PC-3 (cell line): ENCODE measurements around the gene S1PR2.
"Not testable (repeated sequence)": the region's sequence is repeated elsewhere in the genome, so short reads cannot be mapped to it uniquely, and the experiment has no call there.

Source experiments
- CTCF ChIP-seq: fragments of 300-600 bp; sonication (generic); conservative IDR thresholded peaks from 2 replicates; pipeline ENCODE4 v1.5.1; 2017; ENCODE audit warnings: antibody characterized with exemption, low read depth, mild to moderate bottlenecking, low read length
- EZH2 ChIP-seq: fragments of 300-600 bp; sonication (generic); IDR thresholded peaks from one replicate; pipeline ENCODE4 v1.6.1; 2017; ENCODE audit warnings: antibody characterized with exemption, mild to moderate bottlenecking, low read length; ENCODE audit not compliant: unreplicated experiment

GRCh38 chr19:10180024-10180423 is 51.1 kb downstream of the S1PR2 start:
- TF ChIP-seq CTCF, EZH2: not testable (repeated sequence)
